Mammary epithelial cell (primary cell): ENCODE data around the gene GRID1.

Experiments used
- CTCF ChIP-seq, 2 donors: IDR thresholded peaks in 1 of 2; conservative IDR thresholded peaks in 1 of 2; 2 replicates each; pipeline ENCODE4 v1.5.1; 2011 to 2012; ENCODE audit warnings: inconsistent platforms in 2 of 2, low read length in 2 of 2, mild to moderate bottlenecking in 2 of 2, control low read depth in 1 of 2, low read depth in 1 of 2; ENCODE audit not compliant: insufficient read depth in 1 of 2; ENCODE audit errors: extremely low read depth in 1 of 2
- EZH2 ChIP-seq: IDR thresholded peaks from 2 replicates; pipeline ENCODE4 v1.6.1; 2012; ENCODE audit warnings: low read length, inconsistent platforms, borderline replicate concordance

DNA sequence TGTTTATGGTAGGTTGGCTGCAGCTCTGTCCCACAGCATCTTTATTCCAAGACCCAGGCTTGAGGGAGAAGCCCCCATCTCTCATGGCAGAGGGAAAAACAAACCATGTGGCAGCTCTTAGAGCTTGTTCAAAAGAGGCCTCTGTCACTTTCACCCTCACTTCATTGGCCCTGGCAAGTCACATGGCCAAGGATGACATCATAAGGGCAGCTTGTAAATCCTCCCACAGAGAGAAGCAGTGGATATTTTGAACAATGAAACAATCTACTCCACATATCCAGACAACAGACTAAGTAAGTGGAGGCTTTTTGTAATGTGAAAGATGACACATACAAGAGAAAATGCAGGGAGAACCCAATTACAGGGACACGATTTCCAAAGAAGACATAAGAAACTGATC lies 108.1 kb downstream of the GRID1 start:
- no peak for TF ChIP-seq CTCF (conservative IDR thresholded peaks at IDR 0.05 in 1 of 2, IDR thresholded peaks at IDR 0.05 in 1 of 2; ENCODE audit: extremely low read depth in 1 of 2, insufficient read depth in 1 of 2, low read depth in 1 of 2, low read length in 2 of 2)
- no peak for TF ChIP-seq EZH2
